GM12872 (cell line): ENCODE data around the gene ELAVL1.

ENCODE experiments used
- CTCF ChIP-seq: IDR thresholded peaks from 3 replicates; pipeline ENCODE4 v1.5.1; 2011; ENCODE audit warnings: low read depth, mild to moderate bottlenecking, low read length, moderate library complexity; ENCODE audit not compliant: insufficient read depth

ELAVL1 gene

GRCh38 chr19:7925171-7925851, 80.1 kb downstream of the ELAVL1 start:
- peak; percentile 88 for TF ChIP-seq CTCF

DNA sequence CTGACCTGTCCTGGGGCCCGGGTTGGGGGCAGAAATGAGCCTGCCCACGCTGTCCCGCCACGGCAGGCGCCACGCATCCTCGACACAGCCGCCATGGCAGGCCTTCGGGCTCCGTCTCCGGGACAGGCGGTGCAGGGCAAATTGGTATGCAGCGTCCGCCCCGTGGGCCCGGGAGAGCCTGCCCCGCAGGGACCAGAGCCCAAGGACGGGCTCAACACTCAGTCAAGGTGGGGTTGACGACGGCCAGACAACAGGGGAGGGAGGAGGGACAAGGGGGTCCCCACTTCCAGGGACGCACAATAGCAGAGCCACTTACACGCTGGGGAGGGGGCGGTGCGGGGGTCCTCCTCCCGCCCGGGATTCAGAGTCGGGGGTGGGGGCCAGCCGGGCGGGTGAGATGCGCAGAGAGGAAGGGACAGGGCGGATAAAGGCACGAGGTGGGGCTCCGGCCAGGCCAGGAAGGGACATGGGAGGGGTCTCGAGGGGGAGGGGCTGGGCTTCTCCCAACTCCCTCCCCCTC, 80.7 kb downstream of the ELAVL1 start:
- no peak for TF ChIP-seq CTCF

GRCh38 chr19:7924241-7924640, 81.2 kb downstream of the ELAVL1 start:
- no peak for TF ChIP-seq CTCF

- no peak for TF ChIP-seq CTCF
Observed at GRCh38 chr19:7923295-7924191, 81.9 kb downstream of the ELAVL1 start.

GRCh38 chr19:7922836-7923195, 82.6 kb downstream of the ELAVL1 start:
- no peak for TF ChIP-seq CTCF

GRCh38 chr19:7921967-7922835, 83.2 kb downstream of the ELAVL1 start:
- no peak for TF ChIP-seq CTCF
